Heart left ventricle (tissue), 16 donors: ENCODE measurements around the gene LRRC1. TPM values are rescaled to one million over a fixed set of nuclear protein-coding genes. Genes with fewer than 3 reads are reported as not detected.

Experiments used
- ATAC-seq, 4 donors: fragments of 200-7000 bp; cut with Tn5 transposase; one replicate each; pipeline ENCODE4 v1.9.1; 2020 to 2022; ENCODE audit warnings: moderate library complexity in 4 of 4, mild to moderate bottlenecking in 3 of 4, moderate number of reproducible peaks in 1 of 4
- DNase-seq, 5 donors: peaks; one replicate each; pipeline ENCODE4 v3.0.0-alpha.2; 2020
- H3K27ac ChIP-seq, 12 donors: fragments of 200-600 bp; sonication (generic) in 4 of 12; one replicate each; pipeline versions ENCODE4 v1.5.0 to v1.8.0; 2016 to 2022; ENCODE audit warnings: mild to moderate bottlenecking in 2 of 12
- H3K27me3 ChIP-seq, 9 donors: fragments of 200-600 bp; sonication (generic) in 2 of 9; one replicate each; pipeline versions ENCODE4 v1.5.1 to v1.8.0; 2016 to 2022; ENCODE audit warnings: mild to moderate bottlenecking in 3 of 9
- H3K36me3 ChIP-seq, 9 donors: fragments of 200-600 bp; sonication (generic) in 2 of 9; one replicate each; pipeline versions ENCODE4 v1.5.0 to v1.8.0; 2018 to 2022; ENCODE audit warnings: mild to moderate bottlenecking in 2 of 9
- H3K4me1 ChIP-seq, 12 donors: fragments of 200-600 bp; sonication (generic) in 4 of 12; one replicate each; pipeline versions ENCODE4 v1.5.0 to v1.8.0; 2016 to 2022; ENCODE audit warnings: mild to moderate bottlenecking in 3 of 12
- H3K4me3 ChIP-seq, 12 donors: fragments of 200-600 bp; sonication (generic) in 4 of 12; one replicate each; pipeline versions ENCODE4 v1.5.0 to v1.8.0; 2017 to 2022; ENCODE audit warnings: mild to moderate bottlenecking in 9 of 12, moderate library complexity in 4 of 12
- H3K9me3 ChIP-seq, 12 donors: fragments of 200-600 bp; sonication (generic) in 4 of 12; one replicate each; pipeline versions ENCODE4 v1.5.0 to v1.8.0; 2016 to 2022; ENCODE audit warnings: mild to moderate bottlenecking in 1 of 12
- POLR2A ChIP-seq, 2 donors: fragments of 450-650 bp; IDR thresholded peaks; one replicate each; pipeline ENCODE4 v1.6.1; 2017; ENCODE audit warnings: antibody characterized with exemption in 2 of 2, mild to moderate bottlenecking in 2 of 2, moderate library complexity in 2 of 2
- WGBS, 4 donors: extraction: QIAGEN DNeasy Blood & Tissue Kit in 2 of 4; methylation state at CpG; one replicate each; pipeline versions ENCODE4 v1.1.5 to v1.1.7; 2013 to 2018; 5-methylcytosine and 5-hydroxymethylcytosine counted together
- intact Hi-C, 10 donors: fragments of 100-400 bp; cut with DNase I; formaldehyde crosslinking; loops; one replicate each; pipeline versions ENCODE4 v1.11.1 to v1.14.2; 2022
- polyA plus RNA-seq, 2 donors: library from polyadenylated mRNA; stranded (reverse); fragments of 200-250 nt; gene quantifications; one replicate each; pipeline ENCODE4 v1.2.3, GENCODE V29; 2013
- total RNA-seq, 9 donors: library from RNA; depleted of rRNA in 2 of 9; stranded (reverse); fragments of >200 nt in 2 of 9; fragmentation: NEBNext Ultra II Directional in 3 of 9; extraction: Animal tissue kit (Norgen Biotek cat#: 25700) in 3 of 9; gene quantifications; one replicate each; pipeline versions ENCODE4 v1.1.0 to v1.2.4, GENCODE V29; 2016 to 2023
- TF ChIP-seq, protein P1 (sequence below), 12 donors: fragments of 200-600 bp; sonication (generic) in 4 of 12; IDR thresholded peaks; one replicate each; pipeline versions ENCODE4 v1.5.0 to v1.8.0; 2018 to 2022; ENCODE audit warnings: antibody characterized with exemption in 12 of 12, mild to moderate bottlenecking in 5 of 12
- donor health status: ischemic (EF 13 %, LVEDD 7.1; RV severe dilation, severe dysfunction).
- donor health status: healthy with polysubstance abuse.
- donor health status: DM: no; HTN: yes; CAD: no.
- donor health status: DM: no; HTN: no; CAD: no.
- donor health status: ischemic (EF 25% LVEDD 6.9; RV normal size, moderate dysfunction).
- donor health status: ischemic (EF 25% LVEDD 5.7; RV mildly dilated, moderate dysfunction).
- donor health status: healthy.
- donor health status: DM: yes; HTN: yes; CAD: no.
- donor health status: ischemic (EF 35%, LVEDD 5.7; RV mildly dilated, moderate dysfunction).
- donor health status: nonischemic (EF 11% LVEDD 7.7; RV severe dilation, severe dysfunction).
- donor health status: DM: yes; HTN: yes; CAD: no.
- donor health status: PGD.
- donor health status: ischemic (EF 29% LVEDD 5.4; RV normal size, mild dysfunction).
- donor health status: nonischemic (EF 23%, LVEDD 6.1; RV moderate dilation, normal function).

The LRRC1 gene
- total and polyA plus RNA-seq, 11 donors: 1.2 to 11.2 (median 3.3) TPM

DNA sequence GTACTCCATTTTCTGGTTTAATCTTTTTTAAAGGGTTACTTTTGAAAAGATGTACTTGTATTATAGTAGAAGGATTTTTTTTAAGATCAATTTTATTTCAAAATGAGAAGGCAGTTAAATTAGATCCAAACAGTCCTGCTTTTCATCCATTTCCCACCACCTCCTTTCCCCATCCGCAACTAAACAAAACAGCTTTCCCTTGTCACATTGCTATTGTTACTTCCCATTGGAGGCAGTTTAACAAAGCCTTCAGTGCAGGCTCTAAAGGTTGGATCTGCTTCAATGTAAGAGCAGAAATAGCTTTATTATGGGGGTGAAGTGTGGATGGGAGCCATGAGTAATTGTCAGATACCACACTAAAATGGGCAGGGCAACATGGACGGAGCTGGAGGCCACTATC is 65.7 kb downstream of the LRRC1 start:
- WGBS, 4 donors: 93 to 98% (median 96%) methylated on average over 2 of the region's 2 CpGs
- DNase-seq (no peak), ATAC-seq (no peak)
- H3K4me3 ChIP-seq: no peak overlapping the region
- peaks cover 0 to 63% (median 25%) of the 10 kb centered on the region in 12 donors for H3K4me1 ChIP-seq
- H3K27me3 ChIP-seq: no peaks in the 10 kb centered on the region
- no peaks in the 10 kb centered on the region for H3K9me3 ChIP-seq
- TF ChIP-seq, protein P1, sequence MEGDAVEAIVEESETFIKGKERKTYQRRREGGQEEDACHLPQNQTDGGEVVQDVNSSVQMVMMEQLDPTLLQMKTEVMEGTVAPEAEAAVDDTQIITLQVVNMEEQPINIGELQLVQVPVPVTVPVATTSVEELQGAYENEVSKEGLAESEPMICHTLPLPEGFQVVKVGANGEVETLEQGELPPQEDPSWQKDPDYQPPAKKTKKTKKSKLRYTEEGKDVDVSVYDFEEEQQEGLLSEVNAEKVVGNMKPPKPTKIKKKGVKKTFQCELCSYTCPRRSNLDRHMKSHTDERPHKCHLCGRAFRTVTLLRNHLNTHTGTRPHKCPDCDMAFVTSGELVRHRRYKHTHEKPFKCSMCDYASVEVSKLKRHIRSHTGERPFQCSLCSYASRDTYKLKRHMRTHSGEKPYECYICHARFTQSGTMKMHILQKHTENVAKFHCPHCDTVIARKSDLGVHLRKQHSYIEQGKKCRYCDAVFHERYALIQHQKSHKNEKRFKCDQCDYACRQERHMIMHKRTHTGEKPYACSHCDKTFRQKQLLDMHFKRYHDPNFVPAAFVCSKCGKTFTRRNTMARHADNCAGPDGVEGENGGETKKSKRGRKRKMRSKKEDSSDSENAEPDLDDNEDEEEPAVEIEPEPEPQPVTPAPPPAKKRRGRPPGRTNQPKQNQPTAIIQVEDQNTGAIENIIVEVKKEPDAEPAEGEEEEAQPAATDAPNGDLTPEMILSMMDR (IDR thresholded peaks at IDR 0.05): no peak
- TF ChIP-seq POLR2A (IDR thresholded peaks at IDR 0.05): no peak
- H3K27ac ChIP-seq: no peak overlapping the region
- no peaks in the 10 kb centered on the region for H3K36me3 ChIP-seq
- intact Hi-C loops: no loop called here

DNA sequence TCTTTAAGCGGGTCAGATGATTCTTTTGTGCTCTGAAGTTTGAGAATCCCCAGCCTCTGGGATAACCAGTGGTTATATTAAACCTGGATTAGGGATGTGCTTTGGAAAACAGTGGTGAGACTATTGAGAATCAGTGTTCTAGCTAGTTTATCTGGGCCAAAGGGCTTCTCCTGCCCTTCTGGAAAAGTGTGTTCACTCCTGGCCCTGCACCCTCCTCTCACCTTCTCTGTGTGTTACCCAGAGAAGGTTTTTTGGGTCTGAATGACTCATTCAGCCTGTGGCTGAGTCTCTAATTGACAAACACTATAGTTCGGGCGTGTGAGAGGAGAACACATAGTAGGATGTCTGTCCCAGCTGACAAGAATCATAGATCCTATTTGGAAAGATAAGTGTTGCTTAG is 66.7 kb downstream of the LRRC1 start:
- H3K4me1 ChIP-seq: peaks cover 0 to 53% (median 17%) of the 10 kb centered on the region in 12 donors
- 95 to 99% (median 96%) methylated on average over 3 of the region's 3 CpGs for WGBS, 4 donors
- intact Hi-C loops: no loop called here
- no peak overlapping the region for H3K4me3 ChIP-seq
- no peaks in the 10 kb centered on the region for H3K27me3 ChIP-seq
- DNase-seq (no peak), ATAC-seq (no peak)
- no peaks in the 10 kb centered on the region for H3K9me3 ChIP-seq
- TF ChIP-seq, protein P1 (IDR thresholded peaks at IDR 0.05): no peak
- no peak for TF ChIP-seq POLR2A (IDR thresholded peaks at IDR 0.05)
- no peaks in the 10 kb centered on the region for H3K36me3 ChIP-seq
- peak overlapping the region in 2 of 12 donors; percentile 4 to 9 for H3K27ac ChIP-seq

DNA sequence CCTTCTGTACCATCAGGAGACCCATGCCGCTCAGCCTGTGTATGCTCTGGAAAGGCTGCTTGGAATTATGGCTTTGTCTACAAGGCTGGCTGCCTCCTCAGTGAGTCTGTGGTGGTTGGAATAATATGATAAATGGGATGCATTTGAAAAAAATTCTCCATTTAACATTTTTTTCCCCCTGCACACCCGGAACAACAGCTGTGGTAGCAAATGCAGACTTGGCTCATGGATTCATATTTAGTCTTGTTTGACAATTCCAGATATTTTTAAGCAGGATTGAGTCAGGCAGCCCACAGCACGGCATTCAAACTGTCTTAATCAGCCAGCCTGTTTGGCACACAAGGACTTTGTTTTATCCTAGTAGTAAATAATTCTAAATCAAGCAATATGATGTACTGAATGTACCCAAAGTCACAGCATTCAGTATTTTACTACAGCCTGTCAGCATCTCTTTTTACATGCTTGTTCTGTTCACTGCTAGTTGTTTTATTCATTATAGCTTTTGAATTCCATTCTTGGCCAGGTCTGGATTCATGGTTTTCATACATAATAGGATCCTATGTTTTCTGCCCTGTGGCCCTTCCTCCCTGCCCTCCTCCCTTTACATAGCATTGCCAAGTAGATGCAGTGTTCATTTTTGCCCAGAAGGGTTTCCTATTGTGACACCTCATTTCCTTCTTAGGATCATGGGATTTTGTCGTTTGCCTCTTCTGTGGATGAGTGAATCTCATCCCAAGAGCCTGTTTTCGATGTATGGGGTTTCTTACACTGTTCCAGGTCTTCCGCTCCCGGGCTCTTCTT is 68.1 kb downstream of the LRRC1 start:
- H3K36me3 ChIP-seq: no peaks in the 10 kb centered on the region
- TF ChIP-seq POLR2A (IDR thresholded peaks at IDR 0.05): no peak
- TF ChIP-seq, protein P1 (IDR thresholded peaks at IDR 0.05): no peak
- H3K27me3 ChIP-seq: no peaks in the 10 kb centered on the region
- H3K9me3 ChIP-seq: no peaks in the 10 kb centered on the region
- H3K4me3 ChIP-seq: no peak overlapping the region
- WGBS, 4 donors: 65 to 84% (median 74%) methylated on average over 7 of the region's 7 CpGs
- intact Hi-C loops: no loop called here
- H3K4me1 ChIP-seq: peaks cover 0 to 40% (median 11%) of the 10 kb centered on the region in 12 donors
- peak in 3 of 4 donors; percentile 19 to 51 (median 25) for ATAC-seq
- peak overlapping the region in 4 of 12 donors; percentile 12 to 69 (median 32) for H3K27ac ChIP-seq
- no peak for DNase-seq

DNA sequence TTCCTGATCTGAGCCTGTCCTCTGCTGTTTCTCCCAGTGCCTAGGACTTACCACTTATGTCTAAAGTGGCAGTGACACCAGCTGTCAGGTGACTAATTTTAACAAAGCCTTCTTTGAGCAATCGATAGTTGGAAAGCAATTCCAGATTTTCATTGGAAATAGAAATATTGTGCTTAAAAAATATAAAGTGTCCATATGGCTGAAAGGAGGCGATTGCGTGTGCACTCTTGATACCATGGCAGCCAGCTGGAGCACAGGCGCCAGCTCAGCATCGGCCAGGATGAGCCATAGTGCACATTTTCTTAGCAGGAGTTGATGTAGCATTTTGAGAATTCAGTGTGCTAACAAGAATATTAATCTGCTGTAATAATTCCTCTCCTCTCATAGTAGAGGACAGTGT is 70.0 kb downstream of the LRRC1 start:
- no peak for TF ChIP-seq POLR2A (IDR thresholded peaks at IDR 0.05)
- Histone ChIP-seq H3K27me3 (no peaks in the 10 kb centered on the region), H3K4me3 (no peak overlapping the region), H3K4me1 (peaks cover 0 to 25% (median 3%) of the 10 kb centered on the region in 12 donors), H3K27ac (peak overlapping the region in 1 of 12 donors; percentile 69), H3K9me3 (no peaks in the 10 kb centered on the region), H3K36me3 (no peaks in the 10 kb centered on the region)
- intact Hi-C loops: no loop called here
- ATAC-seq (no peak), DNase-seq (no peak)
- WGBS, 4 donors: 93 to 94% (median 94%) methylated on average over 5 of the region's 5 CpGs
